ENCODE results near the gene DDX42.

DDX42 gene

GRCh38 chr17:63847525-63848249 is 73.7 kb downstream of the DDX42 start:
- DNase-seq = no peak
- no peaks in the 10 kb centered on the region for H3K36me3 ChIP-seq (ENCODE audit: control insufficient read depth in 4 of 4, insufficient read depth in 4 of 4, low read length in 3 of 4)
- H3K9me3 ChIP-seq (ENCODE audit: control extremely low read depth in 1 of 5, control insufficient read depth in 4 of 5, insufficient read depth in 2 of 5, low read depth in 1 of 5, low read length in 4 of 5) = no peaks in the 10 kb centered on the region
- peaks cover 8 to 15% (median 12%) of the 10 kb centered on the region in 4 experiments for H3K4me1 ChIP-seq (ENCODE audit: control extremely low read depth in 1 of 4, control insufficient read depth in 4 of 4, insufficient read depth in 4 of 4, low read length in 3 of 4)
- ChIA-PET POLR2A (no interaction called here), CTCF (interaction anchor here (0.8 to 4.7 kb wide), 9 partner anchors 9 to 45 kb away, joined by 3 to 36 read pairs (median 4); no protein-coding TSS in a partner anchor)
- no peaks in the 10 kb centered on the region for H3K27me3 ChIP-seq (replicated peaks in 2 of 5; ENCODE audit: control insufficient read depth in 4 of 5, insufficient read depth in 5 of 5, low read length in 4 of 5)
- no peak overlapping the region for H3K4me3 ChIP-seq (ENCODE audit: control insufficient read depth in 1 of 7, extremely low read depth in 1 of 7, insufficient read depth in 4 of 7, low read depth in 2 of 7, low read length in 6 of 7)
- no peak overlapping the region for H3K27ac ChIP-seq (ENCODE audit: insufficient read depth in 1 of 2, low read depth in 1 of 2, low read length in 2 of 2, poor library complexity in 1 of 2, severe bottlenecking in 2 of 2)
- WGBS (ENCODE audit: insufficient coverage) = 58% methylated on average over 2 of the region's 3 CpGs

- peak; percentile 96 to 97 (median 97) for DNase-seq
- ChIA-PET POLR2A (interaction anchor here (1.3 kb wide), 1 partner anchor 45 kb away, joined by 3 read pairs; no protein-coding TSS in a partner anchor), CTCF (interaction anchor here (0.7 to 4.7 kb wide), 14 partner anchors 8 to 43 kb away, joined by 3 to 36 read pairs (median 4); no protein-coding TSS in a partner anchor)
- H3K9me3 ChIP-seq (ENCODE audit: control extremely low read depth in 1 of 5, control insufficient read depth in 4 of 5, insufficient read depth in 2 of 5, low read depth in 1 of 5, low read length in 4 of 5) = no peaks in the 10 kb centered on the region
- peak overlapping the region in 5 of 7 experiments; percentile 39 to 70 (median 54) for H3K4me3 ChIP-seq (ENCODE audit: control insufficient read depth in 1 of 7, extremely low read depth in 1 of 7, insufficient read depth in 4 of 7, low read depth in 2 of 7, low read length in 6 of 7)
- WGBS (ENCODE audit: insufficient coverage) = 19% methylated on average over 77 of the region's 82 CpGs
- no peaks in the 10 kb centered on the region for H3K36me3 ChIP-seq (ENCODE audit: control insufficient read depth in 4 of 4, insufficient read depth in 4 of 4, low read length in 3 of 4)
- no peaks in the 10 kb centered on the region for H3K27me3 ChIP-seq (replicated peaks in 2 of 5; ENCODE audit: control insufficient read depth in 4 of 5, insufficient read depth in 5 of 5, low read length in 4 of 5)
- H3K4me1 ChIP-seq (ENCODE audit: control extremely low read depth in 1 of 4, control insufficient read depth in 4 of 4, insufficient read depth in 4 of 4, low read length in 3 of 4) = peaks cover 3 to 9% (median 6%) of the 10 kb centered on the region in 4 experiments
- peak overlapping the region; percentile 83 to 93 for H3K27ac ChIP-seq (ENCODE audit: insufficient read depth in 1 of 2, low read depth in 1 of 2, low read length in 2 of 2, poor library complexity in 1 of 2, severe bottlenecking in 2 of 2)
Measured at GRCh38 chr17:63848834-63849689, 75.1 kb downstream of the DDX42 start.

DNA sequence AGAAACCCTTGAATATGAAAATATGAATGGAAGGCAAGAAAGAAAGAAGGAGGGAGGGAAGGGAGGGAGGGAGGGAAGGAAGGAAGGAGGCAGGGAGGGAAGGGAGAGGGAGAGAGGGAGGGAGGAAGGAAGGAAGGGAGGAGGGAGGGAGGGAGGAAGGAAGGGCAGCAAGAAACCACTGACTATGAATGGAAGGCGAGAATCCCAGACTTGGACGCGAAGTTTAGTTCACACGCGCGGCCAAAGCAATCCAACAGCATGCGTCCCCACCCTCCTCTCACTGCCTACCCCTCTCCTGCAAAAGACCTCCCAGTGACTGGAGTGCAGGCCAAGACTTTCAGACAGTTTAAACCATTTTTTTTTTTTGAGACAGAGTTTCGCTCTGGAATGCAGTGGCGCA is 76.4 kb downstream of the DDX42 start:
- Histone ChIP-seq H3K4me3 (ENCODE audit: control insufficient read depth in 1 of 7, extremely low read depth in 1 of 7, insufficient read depth in 4 of 7, low read depth in 2 of 7, low read length in 6 of 7) (no peak overlapping the region), H3K36me3 (ENCODE audit: control insufficient read depth in 4 of 4, insufficient read depth in 4 of 4, low read length in 3 of 4) (no peaks in the 10 kb centered on the region), H3K4me1 (ENCODE audit: control extremely low read depth in 1 of 4, control insufficient read depth in 4 of 4, insufficient read depth in 4 of 4, low read length in 3 of 4) (peaks cover 0 to 4% (median 1%) of the 10 kb centered on the region in 4 experiments), H3K27me3 (replicated peaks in 2 of 5; ENCODE audit: control insufficient read depth in 4 of 5, insufficient read depth in 5 of 5, low read length in 4 of 5) (no peaks in the 10 kb centered on the region), H3K27ac (ENCODE audit: insufficient read depth in 1 of 2, low read depth in 1 of 2, low read length in 2 of 2, poor library complexity in 1 of 2, severe bottlenecking in 2 of 2) (peak overlapping the region in 1 of 2 experiments; percentile 5), H3K9me3 (ENCODE audit: control extremely low read depth in 1 of 5, control insufficient read depth in 4 of 5, insufficient read depth in 2 of 5, low read depth in 1 of 5, low read length in 4 of 5) (no peaks in the 10 kb centered on the region)
- POLR2A ChIA-PET = no interaction called here
- CTCF ChIA-PET = interaction anchor here (4.7 kb wide), 1 partner anchor 9 kb away, joined by 36 read pairs; no protein-coding TSS in a partner anchor
- whole genome bisulfite sequencing (ENCODE audit: insufficient coverage) = 88% methylated on average over 4 of the region's 9 CpGs
- no peak for DNase-seq

DNA sequence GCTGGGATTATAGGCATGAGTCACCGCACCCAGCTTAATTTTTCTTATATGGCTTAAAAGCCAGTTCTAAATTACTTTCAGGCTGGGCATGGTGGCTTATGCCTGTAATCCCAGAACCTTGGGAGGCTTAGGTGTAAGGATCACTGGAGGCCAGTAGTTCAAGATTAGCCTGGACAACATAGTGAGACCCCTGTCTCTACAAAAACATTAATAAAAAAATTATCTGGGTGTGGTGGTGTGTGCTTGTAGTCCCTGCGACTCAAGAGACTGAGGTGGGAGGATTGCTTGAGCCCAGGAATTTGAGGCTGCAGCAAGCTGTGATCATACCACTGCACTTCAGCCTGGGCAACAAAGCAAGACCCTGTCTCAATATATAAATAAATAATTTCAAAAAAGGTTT is 79.3 kb downstream of the DDX42 start:
- ChIA-PET POLR2A (no interaction called here), CTCF (interaction anchor here (0.7 to 4.0 kb wide), 2 partner anchors 13 to 30 kb away, joined by 3 to 19 read pairs; no protein-coding TSS in a partner anchor)
- no CpG with 5 or more reads among the region's 2 CpGs for WGBS (ENCODE audit: insufficient coverage)
- H3K9me3 ChIP-seq (ENCODE audit: control extremely low read depth in 1 of 5, control insufficient read depth in 4 of 5, insufficient read depth in 2 of 5, low read depth in 1 of 5, low read length in 4 of 5) = no peaks in the 10 kb centered on the region
- H3K36me3 ChIP-seq (ENCODE audit: control insufficient read depth in 4 of 4, insufficient read depth in 4 of 4, low read length in 3 of 4) = no peaks in the 10 kb centered on the region
- H3K27ac ChIP-seq (ENCODE audit: insufficient read depth in 1 of 2, low read depth in 1 of 2, low read length in 2 of 2, poor library complexity in 1 of 2, severe bottlenecking in 2 of 2) = no peak overlapping the region
- peaks cover 0 to 4% (median 1%) of the 10 kb centered on the region in 4 experiments for H3K4me1 ChIP-seq (ENCODE audit: control extremely low read depth in 1 of 4, control insufficient read depth in 4 of 4, insufficient read depth in 4 of 4, low read length in 3 of 4)
- H3K27me3 ChIP-seq (replicated peaks in 2 of 5; ENCODE audit: control insufficient read depth in 4 of 5, insufficient read depth in 5 of 5, low read length in 4 of 5) = no peaks in the 10 kb centered on the region
- no peak for DNase-seq
- no peak overlapping the region for H3K4me3 ChIP-seq (ENCODE audit: control insufficient read depth in 1 of 7, extremely low read depth in 1 of 7, insufficient read depth in 4 of 7, low read depth in 2 of 7, low read length in 6 of 7)

GRCh38 chr17:63854709-63855108 is 80.7 kb downstream of the DDX42 start:
- POLR2A ChIA-PET = no interaction called here
- 100% methylated on average over 4 of the region's 5 CpGs for WGBS (ENCODE audit: insufficient coverage)

GRCh38 chr17:63855185-63855584 is 81.2 kb downstream of the DDX42 start:
- no peaks in the 10 kb centered on the region for H3K4me1 ChIP-seq (ENCODE audit: control extremely low read depth in 1 of 4, control insufficient read depth in 4 of 4, insufficient read depth in 4 of 4, low read length in 3 of 4)
- no peak overlapping the region for H3K27ac ChIP-seq (ENCODE audit: insufficient read depth in 1 of 2, low read depth in 1 of 2, low read length in 2 of 2, poor library complexity in 1 of 2, severe bottlenecking in 2 of 2)
- POLR2A ChIA-PET = no interaction called here
- H3K9me3 ChIP-seq (ENCODE audit: control extremely low read depth in 1 of 5, control insufficient read depth in 4 of 5, insufficient read depth in 2 of 5, low read depth in 1 of 5, low read length in 4 of 5) = no peaks in the 10 kb centered on the region
- H3K4me3 ChIP-seq (ENCODE audit: control insufficient read depth in 1 of 7, extremely low read depth in 1 of 7, insufficient read depth in 4 of 7, low read depth in 2 of 7, low read length in 6 of 7) = no peak overlapping the region
- CTCF ChIA-PET = interaction anchor here (1.1 to 4.0 kb wide), 4 partner anchors 11 to 13 kb away, joined by 4 to 19 read pairs (median 4); partner anchors contain the start of gene SMARCD2
- 95% methylated on average over 8 of the region's 8 CpGs for WGBS (ENCODE audit: insufficient coverage)
- DNase-seq = no peak
- H3K27me3 ChIP-seq (replicated peaks in 2 of 5; ENCODE audit: control insufficient read depth in 4 of 5, insufficient read depth in 5 of 5, low read length in 4 of 5) = no peaks in the 10 kb centered on the region
- no peaks in the 10 kb centered on the region for H3K36me3 ChIP-seq (ENCODE audit: control insufficient read depth in 4 of 4, insufficient read depth in 4 of 4, low read length in 3 of 4)

More at GRCh38 chr17:63854709-63855108, 80.7 kb downstream of the DDX42 start:
- H3K27ac ChIP-seq (ENCODE audit: insufficient read depth in 1 of 2, low read depth in 1 of 2, low read length in 2 of 2, poor library complexity in 1 of 2, severe bottlenecking in 2 of 2) = no peak overlapping the region
- no peaks in the 10 kb centered on the region for H3K4me1 ChIP-seq (ENCODE audit: control extremely low read depth in 1 of 4, control insufficient read depth in 4 of 4, insufficient read depth in 4 of 4, low read length in 3 of 4)
- CTCF ChIA-PET = interaction anchor here (1.1 to 4.0 kb wide), 4 partner anchors 10 to 13 kb away, joined by 4 to 19 read pairs (median 4); partner anchors contain the start of gene SMARCD2
- H3K36me3 ChIP-seq (ENCODE audit: control insufficient read depth in 4 of 4, insufficient read depth in 4 of 4, low read length in 3 of 4) = no peaks in the 10 kb centered on the region
- no peaks in the 10 kb centered on the region for H3K9me3 ChIP-seq (ENCODE audit: control extremely low read depth in 1 of 5, control insufficient read depth in 4 of 5, insufficient read depth in 2 of 5, low read depth in 1 of 5, low read length in 4 of 5)
- no peaks in the 10 kb centered on the region for H3K27me3 ChIP-seq (replicated peaks in 2 of 5; ENCODE audit: control insufficient read depth in 4 of 5, insufficient read depth in 5 of 5, low read length in 4 of 5)
- no peak for DNase-seq
- H3K4me3 ChIP-seq (ENCODE audit: control insufficient read depth in 1 of 7, extremely low read depth in 1 of 7, insufficient read depth in 4 of 7, low read depth in 2 of 7, low read length in 6 of 7) = no peak overlapping the region

All from common myeloid progenitor, CD34-positive (primary cell).